B cell (primary cell): ENCODE measurements around the gene LRRC74B. TPM values are rescaled to one million over a fixed set of nuclear protein-coding genes. Genes with fewer than 3 reads are reported as not detected.

Source experiments
- ATAC-seq: fragments of 200-7000 bp; cut with Tn5 transposase; one replicate; pipeline ENCODE4 v1.10.0; 2021; ENCODE audit warnings: low read depth, mild to moderate bottlenecking, moderate number of reproducible peaks, moderate library complexity
- CTCF ChIA-PET: fragments of 350-600 bp; sonication (Branson Sonifier 250); formaldehyde crosslinking; loops from one replicate; lab custom pipeline; 2021; ENCODE audit warnings: antibody characterized with exemption, inconsistent platforms; lab: Charles Lee
- POLR2A ChIA-PET: fragments of 350-600 bp; sonication (Branson Sonifier 250); formaldehyde crosslinking; loops from one replicate; lab custom pipeline; 2021; ENCODE audit warnings: antibody characterized with exemption; lab: Charles Lee
- DNase-seq: peaks from one replicate; pipeline ENCODE4 v3.0.0; 2013
- H2AFZ ChIP-seq: 2 replicates; pipeline ENCODE4 v1.6.1; 2012; ENCODE audit warnings: mild to moderate bottlenecking, low read depth, low read length; ENCODE audit not compliant: insufficient read depth, poor library complexity, severe bottlenecking
- H3K27ac ChIP-seq, 2 donors: 1 replicate in 1 of 2; 2 replicates in 1 of 2; pipeline ENCODE4 v1.5.1; 2012 to 2013; ENCODE audit warnings: low read length in 2 of 2, mild to moderate bottlenecking in 2 of 2, moderate library complexity in 1 of 2
- H3K27me3 ChIP-seq, 4 experiments: fragments of 200-600 bp in 1 of 4; sonication (generic) in 1 of 4; replicated peaks in 1 of 4; 1 replicate in 2 of 4; 2 replicates in 2 of 4; pipeline versions ENCODE4 v1.6.1 to v1.7.0; 2013 to 2016; ENCODE audit warnings: low read length in 3 of 4, mild to moderate bottlenecking in 2 of 4, mixed read lengths in 1 of 4, moderate library complexity in 1 of 4; ENCODE audit not compliant: insufficient read depth in 4 of 4, control insufficient read depth in 3 of 4; ENCODE audit errors: control extremely low read depth in 1 of 4
- H3K36me3 ChIP-seq, 2 experiments: replicated peaks in 1 of 2; 1 replicate in 1 of 2; 2 replicates in 1 of 2; pipeline versions ENCODE4 v1.6.1 to v1.7.1; 2013; ENCODE audit warnings: low read length in 1 of 2; ENCODE audit not compliant: insufficient read depth in 2 of 2, control insufficient read depth in 1 of 2; ENCODE audit errors: control extremely low read depth in 1 of 2, extremely low read depth in 1 of 2
- H3K4me1 ChIP-seq, 2 donors: fragments of 200-600 bp in 1 of 2; sonication (generic) in 1 of 2; 1 replicate in 1 of 2; 2 replicates in 1 of 2; pipeline versions ENCODE4 v1.5.1 to v1.6.1; 2013 to 2017; ENCODE audit warnings: low read length in 2 of 2; ENCODE audit not compliant: control insufficient read depth in 2 of 2, insufficient read depth in 2 of 2
- H3K4me2 ChIP-seq: replicated peaks from 2 replicates; pipeline ENCODE3; 2012; ENCODE audit warnings: mild to moderate bottlenecking, low read depth, low read length; ENCODE audit not compliant: poor library complexity, severe bottlenecking
- H3K4me3 ChIP-seq, 5 experiments: fragments of 200-600 bp in 1 of 5; sonication (generic) in 1 of 5; 1 replicate in 3 of 5; 2 replicates in 2 of 5; pipeline versions ENCODE4 v1.5.1 to v1.7.0; 2011 to 2016; ENCODE audit warnings: low read length in 4 of 5, mild to moderate bottlenecking in 4 of 5, low read depth in 2 of 5, control low read depth in 1 of 5, moderate library complexity in 1 of 5; ENCODE audit not compliant: insufficient read depth in 1 of 5; ENCODE audit errors: control extremely low read depth in 1 of 5, extremely low read depth in 1 of 5
- H3K79me2 ChIP-seq: fragments of 200-600 bp; sonication (generic); one replicate; pipeline ENCODE4 v1.6.0; 2016; ENCODE audit warnings: low read length; ENCODE audit not compliant: control insufficient read depth, insufficient read depth
- H3K9ac ChIP-seq: fragments of 200-600 bp; sonication (generic); 2 replicates; pipeline ENCODE4 v1.6.1; 2017; ENCODE audit warnings: mild to moderate bottlenecking, low read length, moderate library complexity
- H3K9me3 ChIP-seq, 3 donors: one replicate each; pipeline versions ENCODE4 v1.6.1 to v1.7.1; 2013; ENCODE audit warnings: low read length in 2 of 3; ENCODE audit not compliant: control insufficient read depth in 2 of 3, insufficient read depth in 1 of 3; ENCODE audit errors: control extremely low read depth in 1 of 3
- H4K20me1 ChIP-seq: 2 replicates; pipeline ENCODE4 v1.6.0; 2012; ENCODE audit warnings: mild to moderate bottlenecking, low read length; ENCODE audit not compliant: insufficient read depth, control insufficient read depth, poor library complexity, severe bottlenecking
- H3K27ac Mint-ChIP-seq: one replicate; pipeline ENCODE4 v1.8.0; 2021; ENCODE audit warnings: mixed read lengths
- H3K27me3 Mint-ChIP-seq: one replicate; pipeline ENCODE4 v1.8.0; 2021; ENCODE audit warnings: mixed read lengths
- H3K4me1 Mint-ChIP-seq: one replicate; pipeline ENCODE4 v1.8.0; 2021; ENCODE audit warnings: mixed read lengths
- H3K4me3 Mint-ChIP-seq: one replicate; pipeline ENCODE4 v1.8.0; 2021; ENCODE audit warnings: mixed read lengths
- H3K9me3 Mint-ChIP-seq: one replicate; pipeline ENCODE4 v1.8.0; 2022; ENCODE audit warnings: mixed read lengths; ENCODE audit not compliant: insufficient read depth
- EZH2 ChIP-seq: IDR thresholded peaks from 2 replicates; pipeline ENCODE4 v1.6.1; 2012; ENCODE audit warnings: borderline replicate concordance, low read depth, mild to moderate bottlenecking, moderate library complexity, low read length; ENCODE audit not compliant: insufficient read depth, poor library complexity, severe bottlenecking
- WGBS: methylation state at CpG from one replicate; pipeline ENCODE4 v1.1.5; 2013; ENCODE audit warnings: missing lambda C conversion rate; ENCODE audit not compliant: insufficient coverage; 5-methylcytosine and 5-hydroxymethylcytosine counted together
- intact Hi-C: fragments of 100-400 bp; cut with micrococcal nuclease; formaldehyde crosslinking; loops from one replicate; pipeline ENCODE4 v1.10.0; 2022
- polyA plus RNA-seq: library from polyadenylated mRNA; depleted of rRNA; stranded (reverse); fragments of >200 nt; gene quantifications from 2 replicates; pipeline ENCODE4 v1.2.3, GENCODE V29; 2012
- total RNA-seq, 2 donors: library from RNA; stranded (reverse); fragments of 120-200 nt in 1 of 2; gene quantifications; 1 replicate in 1 of 2; 2 replicates in 1 of 2; pipeline versions ENCODE4 v1.2.3 to v1.2.4, GENCODE V29; 2013 to 2022
- TF ChIP-seq, protein P1 (sequence below): fragments of 200-600 bp; IDR thresholded peaks from one replicate; pipeline ENCODE4 v1.8.0; 2022; ENCODE audit warnings: antibody characterized with exemption, mild to moderate bottlenecking

LRRC74B gene
- total and polyA plus RNA-seq, 2 donors (not counting 1 experiment from before 2014, with no cell fraction given): 0.01 to 0.17 TPM

DNA sequence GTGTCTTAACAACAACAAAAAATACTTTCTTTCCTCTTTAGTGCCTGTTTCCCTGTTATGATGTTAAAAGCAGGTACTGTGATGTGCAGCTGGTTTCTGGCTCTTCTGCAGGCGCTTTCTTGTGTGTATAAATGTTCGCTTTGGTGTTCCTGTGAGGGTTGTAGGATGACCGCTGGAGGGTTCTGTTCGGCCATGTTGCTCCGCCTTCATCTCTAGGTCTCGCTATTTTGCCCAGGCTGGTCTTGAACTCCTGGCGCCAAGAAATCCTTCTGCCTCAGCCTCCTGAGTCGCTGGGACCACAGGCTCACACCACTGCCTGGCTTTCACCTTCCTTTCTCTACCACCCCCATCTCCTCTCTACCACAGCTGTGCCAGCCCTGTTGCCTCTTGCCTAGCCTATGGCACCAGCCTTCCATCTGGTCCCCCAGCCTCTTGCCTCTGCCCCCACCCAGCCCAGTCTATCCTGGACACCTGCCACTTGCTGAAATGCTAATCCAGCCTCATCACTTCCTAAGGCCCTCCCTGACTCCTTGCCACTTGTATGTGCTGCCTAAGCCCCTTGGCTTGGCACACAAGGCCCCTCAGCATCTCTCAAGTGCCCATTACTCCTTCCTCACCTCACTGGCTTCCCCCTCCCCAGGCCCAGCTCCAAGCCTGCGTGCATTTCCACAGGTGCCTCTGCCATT lies 5.5 kb downstream of the LRRC74B start:
- CTCF ChIA-PET: no interaction called here
- Histone ChIP-seq H3K9me3 (no peaks in the 10 kb centered on the region), H3K4me3 (no peak overlapping the region), H3K27ac (no peak overlapping the region), H4K20me1 (no peaks in the 10 kb centered on the region), H3K36me3 (no peaks in the 10 kb centered on the region), H3K79me2 (no peaks in the 10 kb centered on the region), H2AFZ (no peak overlapping the region), H3K4me1 (peaks cover 4 to 7% of the 10 kb centered on the region in 2 donors), H3K27me3 (no peaks in the 10 kb centered on the region), H3K9ac (no peak overlapping the region), H3K4me2 (no peak overlapping the region)
- no peak overlapping the region for H3K27ac Mint-ChIP-seq
- H3K4me3 Mint-ChIP-seq: no peak overlapping the region
- intact Hi-C loops: no loop called here
- 85% methylated on average over 9 of the region's 9 CpGs for WGBS
- H3K9me3 Mint-ChIP-seq: no peaks in the 10 kb centered on the region
- POLR2A ChIA-PET: no interaction called here
- ATAC-seq (no peak), DNase-seq (no peak)
- H3K4me1 Mint-ChIP-seq: peaks cover 6% of the 10 kb centered on the region
- H3K27me3 Mint-ChIP-seq: peaks cover 12% of the 10 kb centered on the region
- no peak for TF ChIP-seq EZH2
- TF ChIP-seq, protein P1, sequence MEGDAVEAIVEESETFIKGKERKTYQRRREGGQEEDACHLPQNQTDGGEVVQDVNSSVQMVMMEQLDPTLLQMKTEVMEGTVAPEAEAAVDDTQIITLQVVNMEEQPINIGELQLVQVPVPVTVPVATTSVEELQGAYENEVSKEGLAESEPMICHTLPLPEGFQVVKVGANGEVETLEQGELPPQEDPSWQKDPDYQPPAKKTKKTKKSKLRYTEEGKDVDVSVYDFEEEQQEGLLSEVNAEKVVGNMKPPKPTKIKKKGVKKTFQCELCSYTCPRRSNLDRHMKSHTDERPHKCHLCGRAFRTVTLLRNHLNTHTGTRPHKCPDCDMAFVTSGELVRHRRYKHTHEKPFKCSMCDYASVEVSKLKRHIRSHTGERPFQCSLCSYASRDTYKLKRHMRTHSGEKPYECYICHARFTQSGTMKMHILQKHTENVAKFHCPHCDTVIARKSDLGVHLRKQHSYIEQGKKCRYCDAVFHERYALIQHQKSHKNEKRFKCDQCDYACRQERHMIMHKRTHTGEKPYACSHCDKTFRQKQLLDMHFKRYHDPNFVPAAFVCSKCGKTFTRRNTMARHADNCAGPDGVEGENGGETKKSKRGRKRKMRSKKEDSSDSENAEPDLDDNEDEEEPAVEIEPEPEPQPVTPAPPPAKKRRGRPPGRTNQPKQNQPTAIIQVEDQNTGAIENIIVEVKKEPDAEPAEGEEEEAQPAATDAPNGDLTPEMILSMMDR: no peak

DNA sequence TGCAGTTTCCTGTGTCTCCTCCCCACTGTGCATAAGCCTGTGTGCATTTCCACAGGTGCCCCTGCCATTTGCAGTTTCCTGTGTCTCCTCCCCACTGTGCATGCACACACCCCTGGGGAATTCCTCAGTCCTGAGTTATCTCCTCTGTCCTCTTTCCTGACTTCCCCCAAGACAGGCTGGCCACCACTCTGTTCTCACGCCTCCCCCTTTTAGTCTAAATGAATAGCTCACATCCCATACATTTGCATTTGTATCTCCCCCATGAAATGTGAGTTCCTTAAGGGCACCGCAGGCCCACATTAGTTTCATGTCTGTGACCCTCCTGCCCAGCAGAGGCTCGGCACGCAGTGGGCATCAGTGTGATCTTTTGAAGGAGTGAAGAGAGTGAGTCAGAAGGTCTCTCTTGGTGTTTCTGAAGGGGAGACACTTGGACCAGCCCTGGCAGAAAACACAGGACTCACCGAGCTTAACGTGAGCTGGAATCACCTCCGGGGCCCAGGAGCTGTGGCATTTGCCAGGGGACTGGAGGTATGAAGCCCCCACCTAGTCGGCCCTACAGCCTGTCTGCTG lies 6.2 kb downstream of the LRRC74B start:
- no peaks in the 10 kb centered on the region for H3K9me3 ChIP-seq
- H3K27ac ChIP-seq: no peak overlapping the region
- intact Hi-C loops: no loop called here
- CTCF ChIA-PET: no interaction called here
- H3K79me2 ChIP-seq: no peaks in the 10 kb centered on the region
- H3K4me3 Mint-ChIP-seq: no peak overlapping the region
- peaks cover 8% of the 10 kb centered on the region for H3K4me1 Mint-ChIP-seq
- H3K27ac Mint-ChIP-seq: no peak overlapping the region
- H3K27me3 ChIP-seq: peaks cover 0 to 5% (median 2%) of the 10 kb centered on the region in 4 experiments
- POLR2A ChIA-PET: no interaction called here
- no peak overlapping the region for H3K4me2 ChIP-seq
- H3K36me3 ChIP-seq: no peaks in the 10 kb centered on the region
- 85% methylated on average over 7 of the region's 8 CpGs for WGBS
- no peak for ATAC-seq
- H3K9me3 Mint-ChIP-seq: no peaks in the 10 kb centered on the region
- H3K9ac ChIP-seq: no peak overlapping the region
- no peak overlapping the region for H2AFZ ChIP-seq
- no peak for DNase-seq
- H3K4me3 ChIP-seq: no peak overlapping the region
- H3K27me3 Mint-ChIP-seq: peaks cover 18% of the 10 kb centered on the region
- peaks cover 4 to 7% of the 10 kb centered on the region in 2 donors for H3K4me1 ChIP-seq
- no peaks in the 10 kb centered on the region for H4K20me1 ChIP-seq
- TF ChIP-seq, protein P1: no peak
- TF ChIP-seq EZH2: no peak
